ENCODE measurements around the gene PLSCR3.

The PLSCR3 gene

DNA sequence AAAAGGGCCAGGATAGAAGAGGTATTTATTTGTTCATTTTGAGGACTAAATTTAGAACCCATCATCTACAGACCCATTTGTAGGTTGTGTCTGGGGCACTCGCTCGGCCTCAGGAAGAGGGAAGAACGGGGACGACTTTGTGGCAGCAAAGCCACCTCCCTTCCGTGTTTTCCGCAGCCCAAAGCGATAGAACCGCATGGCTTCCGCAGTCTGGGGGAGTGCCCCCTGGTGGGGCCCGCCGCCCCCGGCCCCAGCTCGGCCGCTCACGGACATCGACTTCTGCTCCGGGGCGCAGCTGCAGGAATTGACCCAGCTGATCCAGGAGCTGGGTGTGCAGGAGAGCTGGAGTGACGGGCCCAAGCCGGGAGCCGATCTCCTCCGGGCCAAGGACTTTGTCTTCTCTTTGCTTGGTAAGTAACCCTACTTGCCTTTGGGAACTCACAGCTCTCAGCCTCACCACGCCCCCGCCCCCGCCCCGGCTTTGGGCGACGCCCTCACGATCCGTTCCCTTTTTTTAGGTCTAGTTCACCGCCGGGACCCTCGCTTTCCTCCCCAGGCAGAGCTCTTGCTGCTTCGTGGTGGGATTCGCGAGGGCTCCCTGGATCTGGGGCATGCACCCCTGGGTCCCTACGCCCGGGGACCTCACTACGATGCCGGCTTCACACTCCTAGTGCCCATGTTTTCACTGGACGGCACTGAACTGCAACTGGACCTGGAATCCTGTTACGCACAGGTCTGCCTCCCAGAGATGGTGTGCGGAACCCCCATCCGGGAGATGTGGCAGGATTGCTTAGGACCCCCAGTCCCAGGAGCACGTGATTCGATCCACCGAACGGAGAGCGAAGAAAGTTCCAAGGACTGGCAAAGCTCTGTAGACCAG, 41.6 kb upstream of the PLSCR3 start:
- Histone ChIP-seq H3K4me1 (ENCODE audit: insufficient read depth, low read length) (peaks cover 36% of the 10 kb centered on the region), H2AFZ (ENCODE audit: low read depth, low read length) (peak overlapping the region; percentile 13), H3K9me3 (ENCODE audit: low read length) (peaks cover 3% of the 10 kb centered on the region), H3K4me3 (ENCODE audit: low read length) (peak overlapping the region; percentile 49), H3K27me3 (ENCODE audit: insufficient read depth, low read length) (peaks cover 29% of the 10 kb centered on the region), H3K36me3 (ENCODE audit: insufficient read depth, low read length) (no peaks in the 10 kb centered on the region)

DNA sequence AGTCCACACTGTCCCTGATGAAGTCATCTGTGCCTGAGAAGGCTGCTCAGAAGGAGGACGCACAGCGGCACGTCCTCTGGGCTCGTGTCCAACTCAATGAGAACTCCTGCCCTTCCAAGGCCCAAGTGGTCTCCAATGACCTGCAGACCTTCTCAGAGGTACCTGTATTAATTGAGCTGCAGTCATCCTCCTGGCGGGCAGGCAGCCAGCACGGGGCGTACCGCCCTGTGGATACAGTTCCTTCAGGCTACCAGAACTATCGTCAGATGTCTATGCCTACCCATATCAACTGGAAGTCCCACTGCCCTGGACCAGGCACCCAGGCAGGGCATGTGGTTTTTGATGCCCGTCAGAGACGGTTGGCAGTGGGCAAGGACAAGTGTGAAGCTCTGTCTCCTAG, 38.0 kb upstream of the PLSCR3 start:
- H3K9me3 ChIP-seq (ENCODE audit: low read length): peaks cover 4% of the 10 kb centered on the region
- peaks cover 7% of the 10 kb centered on the region for H3K4me1 ChIP-seq (ENCODE audit: insufficient read depth, low read length)
- H2AFZ ChIP-seq (ENCODE audit: low read depth, low read length): no peak overlapping the region
- peaks cover 11% of the 10 kb centered on the region for H3K27me3 ChIP-seq (ENCODE audit: insufficient read depth, low read length)
- H3K36me3 ChIP-seq (ENCODE audit: insufficient read depth, low read length): no peaks in the 10 kb centered on the region
- no peak overlapping the region for H3K4me3 ChIP-seq (ENCODE audit: low read length)

- H3K36me3 ChIP-seq (ENCODE audit: insufficient read depth, low read length): no peaks in the 10 kb centered on the region
- peaks cover 7% of the 10 kb centered on the region for H3K4me1 ChIP-seq (ENCODE audit: insufficient read depth, low read length)
- no peak overlapping the region for H2AFZ ChIP-seq (ENCODE audit: low read depth, low read length)
- H3K4me3 ChIP-seq (ENCODE audit: low read length): no peak overlapping the region
- H3K9me3 ChIP-seq (ENCODE audit: low read length): peaks cover 4% of the 10 kb centered on the region
- H3K27me3 ChIP-seq (ENCODE audit: insufficient read depth, low read length): peaks cover 7% of the 10 kb centered on the region
These were observed 36.9 kb upstream of the PLSCR3 start for GRCh38 chr17:7431231-7431630.

GRCh38 chr17:7429722-7430121, 35.4 kb upstream of the PLSCR3 start:
- Histone ChIP-seq H3K9me3 (ENCODE audit: low read length) (peaks cover 4% of the 10 kb centered on the region), H3K36me3 (ENCODE audit: insufficient read depth, low read length) (no peaks in the 10 kb centered on the region), H3K4me1 (ENCODE audit: insufficient read depth, low read length) (no peaks in the 10 kb centered on the region), H3K4me3 (ENCODE audit: low read length) (no peak overlapping the region), H3K27me3 (ENCODE audit: insufficient read depth, low read length) (no peaks in the 10 kb centered on the region), H2AFZ (ENCODE audit: low read depth, low read length) (no peak overlapping the region)

DNA sequence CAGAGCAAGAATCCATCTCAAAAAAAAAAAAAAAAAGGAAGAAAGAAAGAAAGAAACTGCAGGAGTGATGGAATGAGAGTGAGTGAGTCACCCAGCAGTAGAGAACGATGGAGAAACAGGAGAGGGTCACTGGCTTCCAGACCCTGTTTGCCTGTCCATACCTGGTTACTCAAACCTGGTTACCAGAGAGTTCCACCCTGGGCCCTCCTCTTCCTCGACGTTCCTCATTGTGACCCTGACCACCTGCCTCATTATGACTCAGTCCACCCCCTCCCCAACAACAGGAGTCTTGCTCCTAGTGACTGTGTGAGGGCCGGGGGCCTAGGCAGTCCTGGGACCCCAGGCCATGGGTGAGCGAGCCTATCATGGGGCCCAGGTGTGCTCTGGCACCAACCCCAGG, 34.2 kb upstream of the PLSCR3 start, which contains the start of gene SPEM3:
Gene SPEM3, plus strand, starts transcription at position 301 of the 400 bp plus-strand sequence. Its CDS starts 46 bp downstream, at position 347.
- Histone ChIP-seq H3K36me3 (ENCODE audit: insufficient read depth, low read length) (no peaks in the 10 kb centered on the region), H3K4me3 (ENCODE audit: low read length) (no peak within 1 kb of the TSS), H3K9me3 (ENCODE audit: low read length) (peaks cover 4% of the 10 kb centered on the region), H3K4me1 (ENCODE audit: insufficient read depth, low read length) (no peaks in the 10 kb centered on the region), H3K27me3 (ENCODE audit: insufficient read depth, low read length) (no peaks in the 10 kb centered on the region), H2AFZ (ENCODE audit: low read depth, low read length) (no peak within 1 kb of the TSS)

GRCh38 chr17:7427549-7427948, 33.2 kb upstream of the PLSCR3 start:
- no peaks in the 10 kb centered on the region for H3K36me3 ChIP-seq (ENCODE audit: insufficient read depth, low read length)
- no peaks in the 10 kb centered on the region for H3K4me1 ChIP-seq (ENCODE audit: insufficient read depth, low read length)
- no peak overlapping the region for H2AFZ ChIP-seq (ENCODE audit: low read depth, low read length)
- no peaks in the 10 kb centered on the region for H3K27me3 ChIP-seq (ENCODE audit: insufficient read depth, low read length)
- no peak overlapping the region for H3K4me3 ChIP-seq (ENCODE audit: low read length)
- H3K9me3 ChIP-seq (ENCODE audit: low read length): peaks cover 4% of the 10 kb centered on the region

DNA sequence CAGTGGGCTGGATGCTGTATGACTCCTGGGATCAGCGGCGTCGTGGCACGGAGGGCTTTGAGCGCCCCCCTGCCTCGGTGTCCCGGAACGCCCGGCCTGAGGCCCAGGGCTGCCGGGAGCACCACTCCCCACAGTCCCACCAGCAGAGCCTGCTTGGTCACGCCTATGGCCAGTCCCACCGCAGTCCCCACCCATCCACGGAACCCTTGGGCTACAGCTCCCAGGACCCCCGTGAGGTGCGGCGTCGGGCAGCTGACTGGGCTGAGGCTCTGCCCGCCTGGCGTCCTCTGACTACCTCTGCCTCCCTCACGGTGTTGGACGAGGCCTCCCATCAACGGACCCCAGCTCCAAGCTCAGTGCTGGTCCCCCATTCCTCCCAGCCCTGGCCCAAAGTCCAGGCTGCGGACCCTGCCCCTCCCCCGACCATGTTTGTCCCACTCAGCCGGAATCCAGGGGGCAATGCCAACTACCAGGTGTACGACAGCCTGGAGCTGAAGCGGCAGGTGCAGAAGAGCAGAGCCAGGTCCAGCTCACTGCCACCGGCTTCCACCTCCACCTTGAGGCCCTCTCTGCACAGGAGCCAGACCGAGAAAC, 32.7 kb upstream of the PLSCR3 start:
- Histone ChIP-seq H3K9me3 (ENCODE audit: low read length) (peaks cover 2% of the 10 kb centered on the region), H3K4me3 (ENCODE audit: low read length) (no peak overlapping the region), H2AFZ (ENCODE audit: low read depth, low read length) (no peak overlapping the region), H3K27me3 (ENCODE audit: insufficient read depth, low read length) (no peaks in the 10 kb centered on the region), H3K36me3 (ENCODE audit: insufficient read depth, low read length) (no peaks in the 10 kb centered on the region), H3K4me1 (ENCODE audit: insufficient read depth, low read length) (no peaks in the 10 kb centered on the region)

GRCh38 chr17:7426203-7426863, 32.0 kb upstream of the PLSCR3 start:
- H3K4me1 ChIP-seq (ENCODE audit: insufficient read depth, low read length): peaks cover 3% of the 10 kb centered on the region
- no peaks in the 10 kb centered on the region for H3K36me3 ChIP-seq (ENCODE audit: insufficient read depth, low read length)
- no peaks in the 10 kb centered on the region for H3K27me3 ChIP-seq (ENCODE audit: insufficient read depth, low read length)
- H3K4me3 ChIP-seq (ENCODE audit: low read length): no peak overlapping the region
- H3K9me3 ChIP-seq (ENCODE audit: low read length): peaks cover 2% of the 10 kb centered on the region
- no peak overlapping the region for H2AFZ ChIP-seq (ENCODE audit: low read depth, low read length)

GRCh38 chr17:7425756-7426155, 31.4 kb upstream of the PLSCR3 start:
- Histone ChIP-seq H3K27me3 (ENCODE audit: insufficient read depth, low read length) (no peaks in the 10 kb centered on the region), H3K4me1 (ENCODE audit: insufficient read depth, low read length) (peaks cover 8% of the 10 kb centered on the region), H3K36me3 (ENCODE audit: insufficient read depth, low read length) (no peaks in the 10 kb centered on the region), H3K4me3 (ENCODE audit: low read length) (no peak overlapping the region), H3K9me3 (ENCODE audit: low read length) (peaks cover 1% of the 10 kb centered on the region), H2AFZ (ENCODE audit: low read depth, low read length) (no peak overlapping the region)

DNA sequence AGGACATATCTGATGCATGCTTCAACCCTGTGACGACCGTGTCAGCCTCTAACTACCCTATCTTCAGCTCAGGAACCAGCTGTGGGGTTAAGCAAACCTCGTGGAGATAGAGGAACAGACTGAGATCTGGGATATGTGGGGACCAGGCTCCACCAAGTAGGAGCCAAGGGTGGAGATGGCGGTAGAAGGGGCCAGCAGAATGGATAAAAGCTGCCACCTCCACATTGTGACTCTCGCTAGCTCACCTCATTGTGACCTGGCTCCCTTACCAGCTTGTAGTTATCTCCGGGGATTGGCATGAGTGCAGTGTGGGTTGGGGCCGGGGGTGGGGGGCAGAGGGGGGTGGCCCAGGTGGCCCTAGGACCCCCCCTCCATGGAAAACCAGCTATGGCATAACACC, 31.0 kb upstream of the PLSCR3 start, which contains the start of gene SPEM2:
Gene SPEM2, plus strand, starts transcription at position 301 of the 400 bp plus-strand sequence. Its CDS starts 73 bp downstream, at position 374.
- H3K36me3 ChIP-seq (ENCODE audit: insufficient read depth, low read length): no peaks in the 10 kb centered on the region
- no peaks in the 10 kb centered on the region for H3K27me3 ChIP-seq (ENCODE audit: insufficient read depth, low read length)
- H3K4me3 ChIP-seq (ENCODE audit: low read length): no peak within 1 kb of the TSS
- H3K4me1 ChIP-seq (ENCODE audit: insufficient read depth, low read length): peaks cover 13% of the 10 kb centered on the region
- H3K9me3 ChIP-seq (ENCODE audit: low read length): no peaks in the 10 kb centered on the region
- no peak within 1 kb of the TSS for H2AFZ ChIP-seq (ENCODE audit: low read depth, low read length)

GRCh38 chr17:7423679-7424078, 29.4 kb upstream of the PLSCR3 start:
- no peaks in the 10 kb centered on the region for H3K9me3 ChIP-seq (ENCODE audit: low read length)

GRCh38 chr17:7421186-7421585, 26.9 kb upstream of the PLSCR3 start:
- Histone ChIP-seq H3K4me3 (ENCODE audit: low read length) (no peak overlapping the region), H3K27me3 (ENCODE audit: insufficient read depth, low read length) (no peaks in the 10 kb centered on the region), H3K9me3 (ENCODE audit: low read length) (no peaks in the 10 kb centered on the region), H3K4me1 (ENCODE audit: insufficient read depth, low read length) (peaks cover 39% of the 10 kb centered on the region), H3K36me3 (ENCODE audit: insufficient read depth, low read length) (peaks cover 11% of the 10 kb centered on the region), H2AFZ (ENCODE audit: low read depth, low read length) (no peak overlapping the region)

More at GRCh38 chr17:7423679-7424078, 29.4 kb upstream of the PLSCR3 start:
- Histone ChIP-seq H3K4me1 (ENCODE audit: insufficient read depth, low read length) (peaks cover 29% of the 10 kb centered on the region), H3K4me3 (ENCODE audit: low read length) (no peak overlapping the region), H3K36me3 (ENCODE audit: insufficient read depth, low read length) (no peaks in the 10 kb centered on the region), H2AFZ (ENCODE audit: low read depth, low read length) (no peak overlapping the region), H3K27me3 (ENCODE audit: insufficient read depth, low read length) (no peaks in the 10 kb centered on the region)
